ENCODE measurements around the gene HAVCR1. TPM values are rescaled to one million over a fixed set of nuclear protein-coding genes. Genes with fewer than 3 reads are reported as not detected.

HAVCR1 gene
- not detected for polyA plus RNA-seq (2013, experiment 1 of 2)
- not detected for polyA plus RNA-seq (2013, experiment 2 of 2)

DNA sequence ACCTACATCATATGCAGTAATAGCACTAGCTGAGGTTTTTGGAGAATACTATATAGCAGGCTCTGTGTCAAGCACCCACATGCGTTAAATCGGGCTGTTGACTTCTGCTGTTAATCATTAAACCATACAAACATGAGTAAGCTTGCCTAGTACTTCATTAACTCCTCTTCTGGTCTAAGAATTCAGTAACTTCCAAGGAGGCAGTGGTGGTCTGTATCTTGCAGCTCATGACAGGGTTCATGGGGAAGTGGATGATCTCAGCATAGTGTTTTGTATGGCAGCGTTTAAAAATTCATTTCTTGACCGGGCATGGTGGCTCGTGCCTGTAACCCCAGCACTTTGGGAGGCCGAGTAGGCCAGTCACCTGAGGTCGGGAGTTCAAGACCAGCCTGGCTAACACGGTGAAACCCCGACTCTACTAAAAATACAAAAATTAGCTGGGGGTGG lies at the start of gene HAVCR1:
Gene HAVCR1, minus strand, starts transcription at position 24 of the 447 bp plus-strand sequence. CDS start 1,173 bp downstream, outside the sequence.
- no peaks in the 10 kb centered on the region for H3K9me3 ChIP-seq (ENCODE audit: insufficient read depth, low read depth, low read length)
- no peaks in the 10 kb centered on the region for H3K36me3 ChIP-seq (ENCODE audit: insufficient read depth, low read length)
- no peak within 1 kb of the TSS for H3K9ac ChIP-seq (ENCODE audit: low read depth, low read length)
- 84% methylated on average over 8 of the region's 9 CpGs for WGBS
- no peak within 1 kb of the TSS for H3K4me3 ChIP-seq (ENCODE audit: low read length)
- no peaks in the 10 kb centered on the region for H3K4me1 ChIP-seq (ENCODE audit: insufficient read depth, low read length)
- no peak within 1 kb of the TSS for H3K27ac ChIP-seq (ENCODE audit: low read depth, low read length)
- no peaks in the 10 kb centered on the region for H3K27me3 ChIP-seq (ENCODE audit: insufficient read depth, low read length)

DNA sequence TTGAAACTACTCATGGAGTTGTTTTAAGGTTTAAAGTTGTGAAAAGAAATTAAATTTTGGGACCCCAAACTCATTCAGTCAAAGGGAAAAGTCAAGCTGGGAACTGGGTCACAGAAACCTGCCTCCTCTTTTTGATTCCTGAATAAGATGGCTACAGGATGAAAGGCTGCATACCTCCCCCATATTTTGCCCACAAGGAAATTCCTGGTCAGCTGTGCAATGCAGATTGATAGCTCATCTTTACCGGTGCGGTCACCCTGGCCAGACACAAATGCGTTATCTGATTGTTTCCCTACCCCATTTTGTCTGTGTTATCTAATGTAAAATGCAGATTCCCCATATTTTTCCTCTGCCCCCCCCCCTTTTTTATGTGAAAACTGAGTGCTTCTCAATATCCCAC lies 48.6 kb upstream of the HAVCR1 start:
- Histone ChIP-seq H3K27ac (ENCODE audit: low read depth, low read length) (no peak overlapping the region), H3K9me3 (ENCODE audit: insufficient read depth, low read depth, low read length) (no peaks in the 10 kb centered on the region), H3K27me3 (ENCODE audit: insufficient read depth, low read length) (no peaks in the 10 kb centered on the region), H3K4me1 (ENCODE audit: insufficient read depth, low read length) (no peaks in the 10 kb centered on the region), H3K9ac (ENCODE audit: low read depth, low read length) (no peak overlapping the region), H3K36me3 (ENCODE audit: insufficient read depth, low read length) (no peaks in the 10 kb centered on the region), H3K4me3 (ENCODE audit: low read length) (no peak overlapping the region)
- 88% methylated on average over 3 of the region's 3 CpGs for WGBS

DNA sequence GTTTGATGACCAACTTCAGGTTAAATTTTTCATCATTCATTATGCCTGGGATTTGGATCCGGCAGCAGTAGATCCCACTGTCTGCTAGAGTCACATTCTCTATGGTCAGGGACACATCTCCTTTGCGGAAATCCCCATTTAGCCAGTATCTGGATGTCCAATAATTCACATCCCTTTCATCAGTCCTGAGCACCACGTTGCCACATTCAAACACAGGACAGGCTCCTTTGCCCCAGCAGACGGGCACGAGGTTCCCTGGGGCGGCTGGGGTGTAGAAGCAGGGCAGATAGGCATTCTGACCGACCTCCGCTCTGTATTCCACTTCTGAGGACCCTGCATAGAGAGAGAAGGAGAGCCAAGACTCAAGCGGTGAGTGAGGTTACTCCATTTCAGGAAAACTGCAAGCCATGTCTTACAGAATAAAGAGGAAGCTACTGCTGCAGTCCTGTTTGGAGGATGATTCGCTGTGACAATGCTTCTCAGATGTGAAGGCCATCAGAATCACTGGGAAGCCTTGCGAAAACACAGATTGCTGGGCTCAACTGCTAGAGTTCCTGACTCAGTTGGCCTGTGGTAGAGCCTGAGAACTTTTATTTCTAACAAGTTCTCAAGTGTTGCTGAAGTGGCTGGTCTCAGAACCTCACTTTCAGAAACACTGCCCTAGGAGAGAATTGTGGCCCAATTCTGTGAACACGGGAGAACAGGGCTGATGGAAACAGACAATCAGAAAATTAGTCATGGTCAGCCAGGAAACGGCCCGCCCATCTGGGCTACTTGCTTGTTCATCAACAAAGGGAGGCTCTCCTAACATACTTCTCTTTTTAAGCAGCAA lies 47.9 kb upstream of the HAVCR1 start:
- Histone ChIP-seq H3K9ac (ENCODE audit: low read depth, low read length) (no peak overlapping the region), H3K36me3 (ENCODE audit: insufficient read depth, low read length) (no peaks in the 10 kb centered on the region), H3K4me3 (ENCODE audit: low read length) (no peak overlapping the region), H3K9me3 (ENCODE audit: insufficient read depth, low read depth, low read length) (no peaks in the 10 kb centered on the region), H3K27me3 (ENCODE audit: insufficient read depth, low read length) (no peaks in the 10 kb centered on the region), H3K27ac (ENCODE audit: low read depth, low read length) (no peak overlapping the region), H3K4me1 (ENCODE audit: insufficient read depth, low read length) (no peaks in the 10 kb centered on the region)
- 94% methylated on average over 14 of the region's 14 CpGs for WGBS

- Histone ChIP-seq H3K27ac (ENCODE audit: low read depth, low read length) (no peak overlapping the region), H3K36me3 (ENCODE audit: insufficient read depth, low read length) (no peaks in the 10 kb centered on the region), H3K9ac (ENCODE audit: low read depth, low read length) (no peak overlapping the region), H3K9me3 (ENCODE audit: insufficient read depth, low read depth, low read length) (no peaks in the 10 kb centered on the region), H3K4me3 (ENCODE audit: low read length) (no peak overlapping the region), H3K27me3 (ENCODE audit: insufficient read depth, low read length) (no peaks in the 10 kb centered on the region), H3K4me1 (ENCODE audit: insufficient read depth, low read length) (no peaks in the 10 kb centered on the region)
- 96% methylated on average over 2 of the region's 2 CpGs for WGBS
Measured at GRCh38 chr5:157100140-157100679, 41.3 kb upstream of the HAVCR1 start.

DNA sequence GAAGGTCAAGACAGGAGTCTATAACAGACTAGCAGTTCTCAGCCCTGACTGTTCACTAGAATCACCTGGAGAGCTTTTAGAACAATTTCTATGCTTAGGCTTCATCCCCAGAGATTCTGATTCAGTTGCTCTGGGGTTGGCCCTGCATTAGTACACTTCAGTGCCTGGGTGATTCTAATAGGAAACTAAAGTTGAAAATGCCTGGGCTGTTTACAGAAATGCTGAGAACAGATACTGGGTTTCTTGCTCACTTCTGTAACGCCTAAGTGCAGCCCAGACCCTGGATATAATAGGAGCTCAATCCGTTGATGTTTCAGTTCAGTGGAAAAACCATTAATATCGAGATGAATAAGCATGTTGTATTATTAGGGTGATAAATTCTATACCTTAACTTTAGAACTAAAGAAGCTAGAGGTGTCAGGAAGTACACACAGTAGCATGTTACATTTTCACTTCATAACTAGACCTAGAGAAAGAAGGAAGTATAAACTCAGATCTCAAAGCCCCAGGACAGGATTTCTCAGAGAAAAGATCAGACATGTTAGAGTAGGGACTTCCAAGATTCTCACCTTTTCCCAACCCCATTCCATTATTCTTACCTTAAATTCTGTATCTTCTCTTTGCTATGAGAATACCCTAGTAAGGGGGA lies 29.6 kb upstream of the HAVCR1 start:
- WGBS: 92% methylated on average over 3 of the region's 3 CpGs
- Histone ChIP-seq H3K4me3 (ENCODE audit: low read length) (no peak overlapping the region), H3K9ac (ENCODE audit: low read depth, low read length) (no peak overlapping the region), H3K36me3 (ENCODE audit: insufficient read depth, low read length) (no peaks in the 10 kb centered on the region), H3K9me3 (ENCODE audit: insufficient read depth, low read depth, low read length) (no peaks in the 10 kb centered on the region), H3K4me1 (ENCODE audit: insufficient read depth, low read length) (no peaks in the 10 kb centered on the region), H3K27me3 (ENCODE audit: insufficient read depth, low read length) (no peaks in the 10 kb centered on the region), H3K27ac (ENCODE audit: low read depth, low read length) (no peak overlapping the region)

DNA sequence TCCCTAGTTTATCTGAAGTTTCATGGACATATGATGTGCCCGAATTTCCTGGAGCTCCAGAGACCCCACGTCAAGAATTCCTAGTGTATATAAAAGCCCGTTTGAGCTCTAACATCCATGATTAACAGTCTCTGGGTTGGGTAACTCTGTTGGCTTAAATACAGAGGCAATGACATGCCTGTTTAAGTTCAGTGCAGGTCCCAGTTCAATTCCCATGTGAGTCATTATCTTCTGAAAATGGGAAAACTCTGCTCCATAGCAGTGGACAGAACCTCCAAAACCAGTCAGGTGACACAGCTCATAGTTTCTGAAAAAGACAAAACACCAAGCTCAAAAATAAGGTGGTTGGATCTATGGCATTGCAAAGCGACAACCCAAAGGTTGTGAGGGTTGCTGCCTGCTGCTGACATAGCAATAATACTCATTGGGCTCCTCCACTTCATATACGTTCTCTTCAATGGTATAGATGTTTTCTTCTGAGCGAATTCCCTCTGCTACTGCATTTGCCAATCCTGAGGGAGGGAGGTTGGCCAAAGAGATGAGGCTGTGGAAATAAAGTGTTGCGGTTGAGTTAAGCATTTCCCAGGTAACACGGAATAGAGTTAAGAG lies 27.9 kb upstream of the HAVCR1 start:
- H3K36me3 ChIP-seq (ENCODE audit: insufficient read depth, low read length): no peaks in the 10 kb centered on the region
- 96% methylated on average over 8 of the region's 8 CpGs for WGBS
- no peaks in the 10 kb centered on the region for H3K9me3 ChIP-seq (ENCODE audit: insufficient read depth, low read depth, low read length)
- H3K9ac ChIP-seq (ENCODE audit: low read depth, low read length): no peak overlapping the region
- H3K4me3 ChIP-seq (ENCODE audit: low read length): no peak overlapping the region
- no peaks in the 10 kb centered on the region for H3K27me3 ChIP-seq (ENCODE audit: insufficient read depth, low read length)
- no peaks in the 10 kb centered on the region for H3K4me1 ChIP-seq (ENCODE audit: insufficient read depth, low read length)
- H3K27ac ChIP-seq (ENCODE audit: low read depth, low read length): no peak overlapping the region

GRCh38 chr5:157085930-157086329 lies 27.0 kb upstream of the HAVCR1 start:
- WGBS: 91% methylated on average over 4 of the region's 4 CpGs
- H3K27me3 ChIP-seq (ENCODE audit: insufficient read depth, low read length): no peaks in the 10 kb centered on the region
- H3K27ac ChIP-seq (ENCODE audit: low read depth, low read length): no peak overlapping the region
- H3K9ac ChIP-seq (ENCODE audit: low read depth, low read length): no peak overlapping the region
- H3K9me3 ChIP-seq (ENCODE audit: insufficient read depth, low read depth, low read length): no peaks in the 10 kb centered on the region
- H3K4me3 ChIP-seq (ENCODE audit: low read length): no peak overlapping the region
- H3K4me1 ChIP-seq (ENCODE audit: insufficient read depth, low read length): no peaks in the 10 kb centered on the region
- H3K36me3 ChIP-seq (ENCODE audit: insufficient read depth, low read length): no peaks in the 10 kb centered on the region

DNA sequence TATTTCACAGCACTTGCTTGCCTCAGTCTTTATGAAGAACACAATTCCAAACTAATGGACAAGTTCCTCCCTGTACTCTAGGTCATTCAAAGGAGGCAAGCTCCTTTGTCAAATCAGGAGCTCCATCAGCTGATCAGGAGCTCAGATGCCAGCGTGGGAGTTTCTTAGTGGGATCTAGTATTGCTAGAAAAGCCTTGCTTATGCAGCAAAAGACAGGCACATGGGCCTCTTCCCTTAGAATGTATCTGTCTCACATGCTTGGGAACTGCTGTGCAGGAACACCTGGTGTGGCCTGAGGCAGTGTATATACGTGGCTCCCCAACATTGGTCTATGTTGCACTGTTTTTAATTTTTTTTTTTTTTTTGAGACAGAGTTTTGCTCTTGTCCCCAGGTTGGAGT lies 21.4 kb upstream of the HAVCR1 start:
- Histone ChIP-seq H3K4me1 (ENCODE audit: insufficient read depth, low read length) (no peaks in the 10 kb centered on the region), H3K36me3 (ENCODE audit: insufficient read depth, low read length) (no peaks in the 10 kb centered on the region), H3K9ac (ENCODE audit: low read depth, low read length) (no peak overlapping the region), H3K27me3 (ENCODE audit: insufficient read depth, low read length) (no peaks in the 10 kb centered on the region), H3K27ac (ENCODE audit: low read depth, low read length) (no peak overlapping the region), H3K9me3 (ENCODE audit: insufficient read depth, low read depth, low read length) (no peaks in the 10 kb centered on the region), H3K4me3 (ENCODE audit: low read length) (no peak overlapping the region)
- WGBS: 94% methylated on average over 2 of the region's 2 CpGs

- H3K27ac ChIP-seq (ENCODE audit: low read depth, low read length): no peak overlapping the region
- no peaks in the 10 kb centered on the region for H3K9me3 ChIP-seq (ENCODE audit: insufficient read depth, low read depth, low read length)
- H3K4me3 ChIP-seq (ENCODE audit: low read length): no peak overlapping the region
- no peaks in the 10 kb centered on the region for H3K4me1 ChIP-seq (ENCODE audit: insufficient read depth, low read length)
- H3K9ac ChIP-seq (ENCODE audit: low read depth, low read length): no peak overlapping the region
- WGBS: 93% methylated on average over 4 of the region's 4 CpGs
- no peaks in the 10 kb centered on the region for H3K36me3 ChIP-seq (ENCODE audit: insufficient read depth, low read length)
- no peaks in the 10 kb centered on the region for H3K27me3 ChIP-seq (ENCODE audit: insufficient read depth, low read length)
Measured at GRCh38 chr5:157076558-157076957, 17.6 kb upstream of the HAVCR1 start.

DNA sequence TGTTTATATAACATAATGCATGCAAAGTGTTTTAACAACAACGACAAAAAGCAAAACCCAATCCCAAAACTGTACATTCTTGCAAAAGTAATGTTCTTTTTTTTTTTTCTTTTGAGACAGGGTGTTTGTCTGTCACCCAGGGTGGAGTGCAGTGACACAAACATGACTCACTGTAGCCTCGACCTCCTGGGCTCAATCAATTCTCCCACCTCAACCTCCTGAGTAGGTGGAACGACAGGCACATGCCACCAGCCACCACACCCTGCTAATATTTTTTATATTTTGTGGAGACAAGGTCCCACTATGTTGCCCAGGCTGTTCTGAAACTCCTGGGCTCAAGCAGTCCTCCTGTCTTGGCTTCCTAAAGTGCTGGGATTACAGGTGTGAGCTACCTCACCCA lies 13.6 kb upstream of the HAVCR1 start:
- H3K27me3 ChIP-seq (ENCODE audit: insufficient read depth, low read length): no peaks in the 10 kb centered on the region
- no peaks in the 10 kb centered on the region for H3K36me3 ChIP-seq (ENCODE audit: insufficient read depth, low read length)
- H3K9me3 ChIP-seq (ENCODE audit: insufficient read depth, low read depth, low read length): no peaks in the 10 kb centered on the region
- H3K4me1 ChIP-seq (ENCODE audit: insufficient read depth, low read length): no peaks in the 10 kb centered on the region
- 78% methylated on average over 2 of the region's 3 CpGs for WGBS
- no peak overlapping the region for H3K27ac ChIP-seq (ENCODE audit: low read depth, low read length)
- no peak overlapping the region for H3K4me3 ChIP-seq (ENCODE audit: low read length)
- no peak overlapping the region for H3K9ac ChIP-seq (ENCODE audit: low read depth, low read length)

DNA sequence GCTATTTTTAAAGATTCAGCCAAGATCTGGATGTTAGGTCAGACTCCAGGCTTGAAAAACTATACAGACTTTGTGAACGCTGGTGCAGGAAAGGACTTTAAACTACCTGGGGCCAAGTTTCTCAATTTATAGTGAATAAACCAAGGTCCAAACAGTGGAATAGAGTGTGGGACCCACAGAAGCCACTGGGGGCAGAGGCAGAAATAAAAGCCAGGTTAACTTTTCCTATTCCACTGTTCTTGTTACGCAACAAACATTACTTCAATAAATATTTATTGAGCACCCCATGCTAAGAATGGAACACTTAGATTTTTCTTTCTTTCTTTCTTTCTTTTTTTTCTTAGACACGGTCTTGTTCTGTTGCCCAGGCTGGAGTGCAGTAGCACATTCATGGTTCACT lies 11.0 kb upstream of the HAVCR1 start:
- Histone ChIP-seq H3K4me3 (ENCODE audit: low read length) (no peak overlapping the region), H3K4me1 (ENCODE audit: insufficient read depth, low read length) (no peaks in the 10 kb centered on the region), H3K27ac (ENCODE audit: low read depth, low read length) (no peak overlapping the region), H3K9ac (ENCODE audit: low read depth, low read length) (no peak overlapping the region), H3K9me3 (ENCODE audit: insufficient read depth, low read depth, low read length) (no peaks in the 10 kb centered on the region), H3K36me3 (ENCODE audit: insufficient read depth, low read length) (no peaks in the 10 kb centered on the region), H3K27me3 (ENCODE audit: insufficient read depth, low read length) (no peaks in the 10 kb centered on the region)
- 90% methylated on average over 3 of the region's 3 CpGs for WGBS
